Thyroid gland (tissue), 4 donors: ENCODE results near the gene ANKRD53. TPM values are rescaled to one million over a fixed set of nuclear protein-coding genes. Genes with fewer than 3 reads are reported as not detected.

ENCODE experiments used
- DNase-seq, 2 donors: peaks; one replicate each; pipeline ENCODE4 v3.0.0-alpha.2; 2019
- H3K27ac ChIP-seq, 3 donors: fragments of 200-600 bp; sonication (generic); 1 replicate in 2 of 3; 2 replicates in 1 of 3; pipeline ENCODE4 v1.5.1; 2016 to 2019; ENCODE audit warnings: mild to moderate bottlenecking in 1 of 3, moderate library complexity in 1 of 3
- H3K27me3 ChIP-seq: fragments of 200-600 bp; sonication (generic); one replicate; pipeline ENCODE4 v1.5.1; 2019
- H3K36me3 ChIP-seq, 2 donors: fragments of 200-600 bp; sonication (generic); one replicate each; pipeline ENCODE4 v1.5.1; 2016 to 2019
- H3K4me1 ChIP-seq, 2 donors: fragments of 200-600 bp; sonication (generic); one replicate each; pipeline ENCODE4 v1.5.1; 2017 to 2019
- H3K4me3 ChIP-seq, 3 donors: fragments of 200-600 bp; sonication (generic); replicated peaks in 1 of 3; 1 replicate in 2 of 3; 2 replicates in 1 of 3; pipeline ENCODE4 v1.5.1; 2016; ENCODE audit warnings: mild to moderate bottlenecking in 1 of 3
- H3K9me3 ChIP-seq: fragments of 200-600 bp; sonication (generic); one replicate; pipeline ENCODE4 v1.5.1; 2017
- CTCF ChIP-seq, 6 experiments: fragments of 200-600 bp in 3 of 6; fragments of 450-650 bp in 3 of 6; sonication (generic) in 3 of 6; IDR thresholded peaks; one replicate each; pipeline ENCODE4 v1.5.1; 2016 to 2019; ENCODE audit warnings: antibody characterized with exemption in 6 of 6, mild to moderate bottlenecking in 2 of 6, inconsistent platforms in 1 of 6, moderate library complexity in 1 of 6
- POLR2A ChIP-seq, 2 donors: fragments of 450-650 bp; IDR thresholded peaks; one replicate each; pipeline ENCODE4 v1.6.1; 2017; ENCODE audit warnings: antibody characterized with exemption in 2 of 2, mild to moderate bottlenecking in 2 of 2, moderate library complexity in 1 of 2
- WGBS, 2 donors: methylation state at CpG; one replicate each; pipeline ENCODE4 v1.1.5; 2017; 5-methylcytosine and 5-hydroxymethylcytosine counted together
- intact Hi-C: fragments of 100-400 bp; cut with DNase I; formaldehyde crosslinking; loops from one replicate; pipeline ENCODE4 v1.15.1; 2023
- total RNA-seq, 4 donors: library from RNA; depleted of rRNA; stranded (reverse); fragments of >200 nt; gene quantifications; one replicate each; pipeline ENCODE4 v1.2.3, GENCODE V29; 2016

ANKRD53 gene
- total RNA-seq, 4 donors from 2014 or later = 1.5 to 4.3 (median 2.7) TPM

GRCh38 chr2:70961648-70961994, 16.8 kb upstream of the ANKRD53 start:
- intact Hi-C loops = loop anchor here (5.0 kb wide), 1 partner anchor 41 kb away; no protein-coding TSS in a partner anchor
- H3K4me3 ChIP-seq = no peak overlapping the region
- DNase-seq = no peak
- TF ChIP-seq POLR2A (IDR thresholded peaks at IDR 0.05) = no peak
- no peak for TF ChIP-seq CTCF (IDR thresholded peaks at IDR 0.05)
- WGBS, 2 donors = 74 to 85% methylated on average over 4 of the region's 4 CpGs
- H3K4me1 ChIP-seq = peaks cover 0 to 6% of the 10 kb centered on the region in 2 donors
- H3K9me3 ChIP-seq = no peaks in the 10 kb centered on the region
- no peaks in the 10 kb centered on the region for H3K36me3 ChIP-seq
- H3K27me3 ChIP-seq = no peaks in the 10 kb centered on the region
- H3K27ac ChIP-seq = no peak overlapping the region

- H3K4me1 ChIP-seq = peaks cover 0 to 6% of the 10 kb centered on the region in 2 donors
- intact Hi-C loops = loop anchor here (5.0 kb wide), 1 partner anchor 40 kb away; no protein-coding TSS in a partner anchor
- no peaks in the 10 kb centered on the region for H3K27me3 ChIP-seq
- no peak for DNase-seq
- H3K9me3 ChIP-seq = no peaks in the 10 kb centered on the region
- TF ChIP-seq CTCF (IDR thresholded peaks at IDR 0.05) (no peak), POLR2A (IDR thresholded peaks at IDR 0.05) (no peak)
- no peaks in the 10 kb centered on the region for H3K36me3 ChIP-seq
- no peak overlapping the region for H3K4me3 ChIP-seq
- WGBS, 2 donors = 78% methylated on average over 11 of the region's 12 CpGs
- H3K27ac ChIP-seq = no peak overlapping the region
These were observed 16.1 kb upstream of the ANKRD53 start for GRCh38 chr2:70962211-70962884.

- TF ChIP-seq CTCF (IDR thresholded peaks at IDR 0.05) = no peak
- TF ChIP-seq POLR2A (IDR thresholded peaks at IDR 0.05) = no peak
- Histone ChIP-seq H3K27ac (no peak overlapping the region), H3K36me3 (no peaks in the 10 kb centered on the region), H3K4me1 (peaks cover 0 to 6% of the 10 kb centered on the region in 2 donors), H3K4me3 (no peak overlapping the region), H3K27me3 (no peaks in the 10 kb centered on the region), H3K9me3 (no peaks in the 10 kb centered on the region)
- intact Hi-C loops = loop anchor here (5.0 kb wide), 1 partner anchor 39 kb away; no protein-coding TSS in a partner anchor
- 66 to 73% methylated on average over 18 of the region's 18 CpGs for WGBS, 2 donors
- no peak for DNase-seq
These were observed 15.2 kb upstream of the ANKRD53 start for GRCh38 chr2:70962885-70963878.

GRCh38 chr2:70964133-70964532, 14.3 kb upstream of the ANKRD53 start:
- no peaks in the 10 kb centered on the region for H3K27me3 ChIP-seq
- intact Hi-C loops = loop anchor here (5.0 kb wide), 1 partner anchor 38 kb away; no protein-coding TSS in a partner anchor
- no peak overlapping the region for H3K4me3 ChIP-seq
- H3K4me1 ChIP-seq = peaks cover 0 to 6% of the 10 kb centered on the region in 2 donors
- 65 to 75% methylated on average over 4 of the region's 4 CpGs for WGBS, 2 donors
- no peaks in the 10 kb centered on the region for H3K9me3 ChIP-seq
- TF ChIP-seq CTCF (IDR thresholded peaks at IDR 0.05) = no peak
- no peak for TF ChIP-seq POLR2A (IDR thresholded peaks at IDR 0.05)
- H3K36me3 ChIP-seq = no peaks in the 10 kb centered on the region
- DNase-seq = no peak
- H3K27ac ChIP-seq = no peak overlapping the region
